Astrocyte of the cerebellum (primary cell): ENCODE measurements around the gene AEBP1.

Experiments used
- DNase-seq: peaks from one replicate; pipeline ENCODE4 v3.0.0-alpha.2; 2011; ENCODE audit warnings: low read depth
- H3K4me3 ChIP-seq: 2 replicates; pipeline ENCODE4 v1.5.1; 2011; ENCODE audit warnings: mild to moderate bottlenecking, low read depth, low read length, moderate library complexity
- CTCF ChIP-seq: IDR thresholded peaks from 2 replicates; pipeline ENCODE4 v1.5.1; 2012; ENCODE audit warnings: low read length, low read depth, moderate library complexity, mild to moderate bottlenecking; ENCODE audit errors: missing control alignments
- in situ Hi-C: cut with HindIII; loops from 2 replicates; pipeline ENCODE4 v1.10.0; 2017; ENCODE audit warnings: low sequenced_read_pairs

AEBP1 gene

DNA sequence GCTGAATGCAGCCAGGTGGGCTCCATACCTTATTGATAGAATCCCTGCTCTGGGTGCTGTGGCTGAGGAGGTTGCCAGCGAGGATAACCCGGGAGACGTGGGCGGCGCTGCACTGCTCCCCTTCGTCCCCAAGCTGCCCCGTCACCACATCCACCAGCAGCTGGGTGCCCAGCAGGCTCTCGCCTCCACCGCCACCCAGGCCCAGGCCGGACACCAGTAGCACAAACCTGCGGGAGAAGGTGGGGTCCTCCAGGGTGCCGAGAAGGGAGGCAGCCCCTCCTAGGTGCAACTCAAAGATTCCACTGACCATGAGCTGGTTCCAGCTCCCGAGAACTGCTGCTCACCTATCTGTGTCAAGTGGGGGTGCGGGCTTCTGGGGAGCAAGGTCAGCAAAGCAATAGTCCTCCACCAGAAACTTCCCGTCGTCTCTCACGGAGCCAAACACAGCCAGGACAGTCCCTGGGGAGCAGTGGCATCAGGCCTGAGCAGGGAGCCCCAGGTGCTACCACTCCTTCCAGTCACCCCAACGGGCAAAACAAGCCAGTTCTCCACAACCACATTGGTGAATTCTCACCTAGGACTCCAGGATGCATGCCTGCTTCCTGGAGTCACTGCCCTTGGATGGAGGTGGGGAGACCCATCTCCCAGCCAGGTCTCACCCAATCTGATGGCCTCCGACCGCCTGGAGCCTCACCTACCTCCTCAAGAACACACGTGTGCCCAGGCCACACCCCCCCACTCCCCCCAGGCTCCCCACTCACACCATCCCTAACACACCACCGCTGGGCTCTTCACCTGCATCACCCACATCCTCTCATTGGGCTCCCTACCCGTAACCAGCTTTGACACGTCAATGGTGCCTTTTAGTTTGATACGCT is 12.9 kb downstream of the AEBP1 start:
- DNase-seq = no peak
- in situ Hi-C loops = no loop called here
- H3K4me3 ChIP-seq = no peak overlapping the region
- TF ChIP-seq CTCF = no peak

DNA sequence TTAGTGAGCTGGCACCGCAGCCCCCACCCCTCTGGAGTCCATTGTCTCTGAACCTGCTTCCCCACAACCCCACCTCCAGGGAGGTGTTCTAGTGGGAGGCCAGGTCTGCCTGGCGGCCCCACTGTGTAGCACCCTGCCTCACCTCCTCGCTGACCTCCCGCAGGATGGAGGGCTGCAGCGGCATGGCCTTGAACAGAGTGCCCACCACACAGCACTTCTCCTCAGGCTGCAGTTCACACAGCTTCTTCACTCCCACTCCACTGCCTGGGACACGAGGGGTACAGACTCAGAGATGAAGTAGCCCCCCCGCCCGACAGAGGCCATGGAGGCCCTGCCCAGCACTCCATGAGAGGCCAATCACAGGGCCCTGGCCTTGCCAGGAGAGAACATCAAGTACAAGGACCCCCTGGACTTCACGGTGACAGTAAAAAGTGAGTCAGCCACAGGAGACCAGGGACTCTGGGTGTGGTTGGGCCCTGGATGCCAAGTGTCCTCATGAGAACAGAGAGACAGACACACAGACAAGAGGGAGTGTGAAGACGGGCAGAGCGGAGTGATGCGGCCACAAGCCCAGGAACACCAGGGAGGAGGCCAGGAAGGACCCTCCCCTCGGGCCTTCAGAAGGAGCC is 13.8 kb downstream of the AEBP1 start:
- in situ Hi-C loops = no loop called here
- no peak for TF ChIP-seq CTCF
- no peak overlapping the region for H3K4me3 ChIP-seq
- DNase-seq = no peak

- TF ChIP-seq CTCF = no peak
- H3K4me3 ChIP-seq = no peak overlapping the region
- no peak for DNase-seq
- in situ Hi-C loops = no loop called here
Measured at GRCh38 chr7:44119829-44120380, 15.8 kb downstream of the AEBP1 start.

DNA sequence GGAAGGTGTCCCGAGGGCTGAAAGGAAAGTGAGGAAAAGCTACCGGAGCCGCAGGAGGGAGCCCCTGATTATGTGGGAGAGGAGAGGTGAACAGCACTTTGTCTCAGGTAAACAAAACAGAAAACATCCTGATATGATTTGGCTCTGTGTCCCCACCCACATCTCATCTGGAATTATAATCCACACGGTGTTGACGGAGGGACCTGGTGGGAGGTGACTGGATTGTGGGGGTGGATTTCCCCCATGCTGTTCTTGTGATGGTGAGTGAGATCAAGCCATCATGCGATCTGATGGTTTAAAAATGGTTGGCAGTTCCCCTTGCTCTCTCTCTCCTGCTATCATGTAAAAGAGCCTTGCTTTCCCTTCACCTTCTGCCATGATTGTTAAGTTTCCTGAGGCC is 16.2 kb downstream of the AEBP1 start:
- no peak overlapping the region for H3K4me3 ChIP-seq
- in situ Hi-C loops = no loop called here
- DNase-seq = no peak
- TF ChIP-seq CTCF = no peak

GRCh38 chr7:44121761-44122420 is 17.7 kb downstream of the AEBP1 start:
- no peak for TF ChIP-seq CTCF
- H3K4me3 ChIP-seq = peak overlapping the region; percentile 67
- in situ Hi-C loops = no loop called here
- DNase-seq = no peak

GRCh38 chr7:44122529-44122928 is 18.4 kb downstream of the AEBP1 start:
- TF ChIP-seq CTCF = no peak
- H3K4me3 ChIP-seq = peak overlapping the region; percentile 67
- in situ Hi-C loops = no loop called here
- no peak for DNase-seq
